Psoas muscle (tissue), 8 donors: ENCODE data around the gene TUBA1C. TPM values are rescaled to one million over a fixed set of nuclear protein-coding genes. Genes with fewer than 3 reads are reported as not detected.

ENCODE experiments used
- ATAC-seq, 4 donors: fragments of 200-7000 bp; cut with Tn5 transposase; one replicate each; pipeline ENCODE4 v1.9.1; 2020; ENCODE audit warnings: moderate library complexity in 3 of 4, mild to moderate bottlenecking in 2 of 4
- DNase-seq, 2 donors: peaks; one replicate each; pipeline ENCODE4 v3.0.0-alpha.2; 2020
- H3K27ac ChIP-seq: fragments of 200-600 bp; one replicate; pipeline ENCODE4 v1.8.0; 2022
- H3K27me3 ChIP-seq, 3 donors: fragments of 200-600 bp in 1 of 3; one replicate each; pipeline versions ENCODE4 v1.6.1 to v1.8.0; 2013 to 2022; ENCODE audit warnings: low read length in 2 of 3, mild to moderate bottlenecking in 2 of 3, moderate library complexity in 1 of 3; ENCODE audit not compliant: insufficient read depth in 3 of 3
- H3K36me3 ChIP-seq, 2 donors: fragments of 200-600 bp in 1 of 2; one replicate each; pipeline versions ENCODE4 v1.6.1 to v1.8.0; 2013 to 2022; ENCODE audit warnings: low read depth in 1 of 2, mild to moderate bottlenecking in 1 of 2, moderate library complexity in 1 of 2; ENCODE audit not compliant: insufficient read depth in 1 of 2
- H3K4me1 ChIP-seq: fragments of 200-600 bp; one replicate; pipeline ENCODE4 v1.8.0; 2022
- H3K4me3 ChIP-seq: fragments of 200-600 bp; one replicate; pipeline ENCODE4 v1.8.0; 2022; ENCODE audit warnings: mild to moderate bottlenecking
- H3K9me3 ChIP-seq: fragments of 200-600 bp; one replicate; pipeline ENCODE4 v1.8.0; 2022
- WGBS, 3 donors: extraction: QIAGEN DNeasy Blood & Tissue Kit; methylation state at CpG; one replicate each; pipeline versions ENCODE4 v1.1.6 to v1.1.7; 2013; 5-methylcytosine and 5-hydroxymethylcytosine counted together
- intact Hi-C, 2 donors: fragments of 100-400 bp; cut with DNase I; formaldehyde crosslinking; loops; one replicate each; pipeline versions ENCODE4 v1.11.0 to v1.14.2; 2022
- polyA plus RNA-seq, 3 donors: library from polyadenylated mRNA; stranded (reverse); fragments of 200-250 nt; gene quantifications; one replicate each; pipeline ENCODE4 v1.2.3, GENCODE V29; 2013
- total RNA-seq, 4 donors: library from RNA; stranded (reverse); fragmentation: NEBNext Ultra II Directional in 2 of 4; extraction: Animal tissue kit (Norgen Biotek cat#: 25700) in 2 of 4; gene quantifications; one replicate each; pipeline versions ENCODE4 v1.2.1 to v1.2.4, GENCODE V29; 2021 to 2023
- TF ChIP-seq, protein P1 (sequence below): fragments of 200-600 bp; IDR thresholded peaks from one replicate; pipeline ENCODE4 v1.8.0; 2022; ENCODE audit warnings: antibody characterized with exemption
- donor health status: healthy with polysubstance abuse.
- donor health status: DM: no; HTN: no; CAD: no; lungs with moderate emphysema.
- donor health status: Bipolar disorder and iron deficiency.
- donor health status: healthy.
- donor health status: DM: yes; HTN: yes; CAD: no.
- donor health status: DM: no; HTN: no; CAD: no.
- donor health status: DM: no; HTN: no; CAD: no.
- donor health status: DM: yes; HTN: yes; CAD: no.

The TUBA1C gene
- total and polyA plus RNA-seq, 7 donors: 41.4 to 454 (median 62.9) TPM

GRCh38 chr12:49259452-49259851 is 5.4 kb upstream of the TUBA1C start:
- DNase-seq: no peak
- Histone ChIP-seq H3K27me3 (peaks cover 0 to 10% (median 0%) of the 10 kb centered on the region in 3 donors), H3K36me3 (no peaks in the 10 kb centered on the region), H3K9me3 (no peaks in the 10 kb centered on the region), H3K27ac (no peak overlapping the region), H3K4me1 (no peaks in the 10 kb centered on the region), H3K4me3 (no peak overlapping the region)
- TF ChIP-seq, protein P1, sequence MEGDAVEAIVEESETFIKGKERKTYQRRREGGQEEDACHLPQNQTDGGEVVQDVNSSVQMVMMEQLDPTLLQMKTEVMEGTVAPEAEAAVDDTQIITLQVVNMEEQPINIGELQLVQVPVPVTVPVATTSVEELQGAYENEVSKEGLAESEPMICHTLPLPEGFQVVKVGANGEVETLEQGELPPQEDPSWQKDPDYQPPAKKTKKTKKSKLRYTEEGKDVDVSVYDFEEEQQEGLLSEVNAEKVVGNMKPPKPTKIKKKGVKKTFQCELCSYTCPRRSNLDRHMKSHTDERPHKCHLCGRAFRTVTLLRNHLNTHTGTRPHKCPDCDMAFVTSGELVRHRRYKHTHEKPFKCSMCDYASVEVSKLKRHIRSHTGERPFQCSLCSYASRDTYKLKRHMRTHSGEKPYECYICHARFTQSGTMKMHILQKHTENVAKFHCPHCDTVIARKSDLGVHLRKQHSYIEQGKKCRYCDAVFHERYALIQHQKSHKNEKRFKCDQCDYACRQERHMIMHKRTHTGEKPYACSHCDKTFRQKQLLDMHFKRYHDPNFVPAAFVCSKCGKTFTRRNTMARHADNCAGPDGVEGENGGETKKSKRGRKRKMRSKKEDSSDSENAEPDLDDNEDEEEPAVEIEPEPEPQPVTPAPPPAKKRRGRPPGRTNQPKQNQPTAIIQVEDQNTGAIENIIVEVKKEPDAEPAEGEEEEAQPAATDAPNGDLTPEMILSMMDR: no peak
- no peak for ATAC-seq
- intact Hi-C loops: no loop called here
- WGBS, 3 donors: 87 to 89% (median 88%) methylated on average over 4 of the region's 4 CpGs

- H3K9me3 ChIP-seq: no peaks in the 10 kb centered on the region
- H3K4me1 ChIP-seq: no peaks in the 10 kb centered on the region
- TF ChIP-seq, protein P1: no peak
- WGBS, 3 donors: 29 to 42% (median 36%) methylated on average over 3 of the region's 3 CpGs
- H3K4me3 ChIP-seq: no peak overlapping the region
- H3K27ac ChIP-seq: no peak overlapping the region
- no peak for ATAC-seq
- intact Hi-C loops: no loop called here
- DNase-seq: no peak
- H3K27me3 ChIP-seq: peaks cover 0 to 14% (median 0%) of the 10 kb centered on the region in 3 donors
- no peaks in the 10 kb centered on the region for H3K36me3 ChIP-seq
Measured at GRCh38 chr12:49260166-49260565, 4.7 kb upstream of the TUBA1C start.

DNA sequence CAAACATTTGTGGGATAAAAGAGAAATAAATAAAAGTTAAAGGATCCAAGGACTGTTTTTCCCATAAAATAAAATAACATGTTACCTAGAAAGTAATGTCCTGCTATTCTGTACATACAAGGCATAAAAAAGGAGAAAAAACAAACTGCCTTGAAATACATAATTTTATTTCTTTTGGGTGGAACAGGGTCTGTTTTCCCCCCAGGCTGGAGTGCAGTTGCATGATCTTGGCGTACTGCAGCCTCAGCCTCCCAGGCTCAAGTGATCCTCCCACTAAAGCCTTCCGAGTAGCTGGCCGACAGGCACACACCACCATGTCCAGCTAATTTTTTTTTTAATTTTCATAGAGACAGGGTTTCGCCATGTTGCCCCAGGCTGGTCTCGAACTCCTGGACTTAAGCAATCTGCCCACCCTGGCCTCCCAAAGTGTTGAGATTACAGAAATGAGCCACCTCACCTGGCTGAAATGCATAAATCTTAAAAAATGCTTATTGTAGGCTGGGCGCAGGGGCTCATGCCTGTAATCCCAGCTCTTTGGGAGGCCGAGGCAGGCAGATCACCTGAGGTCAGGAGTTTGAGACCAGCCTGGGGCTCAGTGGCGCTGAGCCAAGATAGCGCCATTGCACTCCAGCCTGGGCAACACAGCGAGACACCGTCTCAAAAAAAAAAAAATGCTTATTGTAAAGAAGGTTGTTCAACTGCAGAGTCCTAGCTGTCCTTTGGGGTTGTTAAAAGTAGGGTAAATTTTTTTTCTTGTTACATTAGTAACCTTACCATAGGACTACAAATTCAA is 4.1 kb upstream of the TUBA1C start:
- Histone ChIP-seq H3K27ac (no peak overlapping the region), H3K36me3 (no peaks in the 10 kb centered on the region), H3K27me3 (peaks cover 0 to 20% (median 0%) of the 10 kb centered on the region in 3 donors), H3K9me3 (no peaks in the 10 kb centered on the region), H3K4me1 (no peaks in the 10 kb centered on the region), H3K4me3 (no peak overlapping the region)
- ATAC-seq: no peak
- DNase-seq: no peak
- intact Hi-C loops: no loop called here
- WGBS, 3 donors: 88 to 91% (median 89%) methylated on average over 11 of the region's 11 CpGs
- TF ChIP-seq, protein P1: no peak

- Histone ChIP-seq H3K36me3 (no peaks in the 10 kb centered on the region), H3K27me3 (peaks cover 0 to 20% (median 0%) of the 10 kb centered on the region in 3 donors), H3K27ac (no peak overlapping the region), H3K4me3 (no peak overlapping the region), H3K9me3 (no peaks in the 10 kb centered on the region), H3K4me1 (no peaks in the 10 kb centered on the region)
- intact Hi-C loops: no loop called here
- WGBS, 3 donors: 95 to 99% (median 96%) methylated on average over 2 of the region's 2 CpGs
- DNase-seq (no peak), ATAC-seq (no peak)
- TF ChIP-seq, protein P1: no peak
Measured at GRCh38 chr12:49261721-49262120, 3.2 kb upstream of the TUBA1C start.
